ENCODE data around the gene PTH1R.

The PTH1R gene

DNA sequence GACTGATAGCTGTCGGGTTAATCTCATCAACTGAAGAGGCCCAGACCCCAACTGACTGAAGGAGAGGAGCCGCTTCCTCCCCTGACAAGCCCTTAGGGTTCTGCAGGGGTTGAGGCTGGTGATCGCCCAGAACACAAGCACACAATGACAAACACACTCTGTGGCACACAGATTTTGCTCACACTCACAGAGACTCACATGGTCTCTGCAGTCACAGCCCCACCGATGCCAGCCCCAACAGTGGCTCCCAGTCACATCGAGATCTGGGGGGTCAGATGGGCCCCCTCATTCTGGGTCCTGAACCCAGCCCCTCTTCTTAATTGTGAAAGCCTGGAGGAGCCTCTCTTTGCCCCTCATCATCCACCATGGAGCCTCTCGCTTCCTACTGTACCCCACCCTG lies 16.7 kb downstream of the PTH1R start:
- Histone ChIP-seq H3K9me3 (ENCODE audit: control insufficient read depth, low read length) (no peaks in the 10 kb centered on the region), H3K4me1 (ENCODE audit: control insufficient read depth, insufficient read depth, low read length, poor library complexity, severe bottlenecking) (peaks cover 10% of the 10 kb centered on the region), H3K27ac (ENCODE audit: low read depth, low read length, severe bottlenecking) (no peak overlapping the region), H3K4me3 (ENCODE audit: extremely low read depth, insufficient read depth, low read length, poor library complexity, severe bottlenecking) (no peak overlapping the region), H3K36me3 (ENCODE audit: control insufficient read depth, insufficient read depth, low read length) (no peaks in the 10 kb centered on the region)
- WGBS, 2 experiments (ENCODE audit: insufficient coverage in 2 of 2): 94 to 98% methylated on average over 5 to 6 of the region's 6 CpGs

DNA sequence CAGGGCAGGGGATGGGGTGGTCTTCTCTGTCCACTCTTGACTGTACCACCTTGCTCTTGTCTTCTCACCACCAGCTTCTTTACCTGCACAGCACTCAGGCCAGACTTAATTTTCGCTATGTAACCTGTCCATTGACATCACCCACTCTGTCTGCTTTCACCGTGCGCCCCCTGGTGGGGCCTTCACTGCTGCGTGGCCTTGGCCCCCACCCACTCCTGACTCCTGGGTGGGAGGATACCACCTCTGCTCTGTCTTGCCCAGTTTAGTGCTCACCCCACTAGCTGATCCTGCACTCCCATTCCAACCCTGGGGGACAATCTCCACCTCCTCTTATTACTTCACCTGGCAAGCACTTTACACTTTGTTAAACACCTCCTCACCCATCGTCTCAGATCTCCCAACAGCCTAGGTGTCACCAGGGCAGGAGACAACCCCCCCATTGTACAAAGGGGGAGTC lies 17.7 kb downstream of the PTH1R start:
- WGBS, 2 experiments (ENCODE audit: insufficient coverage in 2 of 2): 21 to 34% methylated on average over 4 to 5 of the region's 5 CpGs
- Histone ChIP-seq H3K4me1 (ENCODE audit: control insufficient read depth, insufficient read depth, low read length, poor library complexity, severe bottlenecking) (peaks cover 10% of the 10 kb centered on the region), H3K9me3 (ENCODE audit: control insufficient read depth, low read length) (no peaks in the 10 kb centered on the region), H3K36me3 (ENCODE audit: control insufficient read depth, insufficient read depth, low read length) (no peaks in the 10 kb centered on the region), H3K27ac (ENCODE audit: low read depth, low read length, severe bottlenecking) (no peak overlapping the region), H3K4me3 (ENCODE audit: extremely low read depth, insufficient read depth, low read length, poor library complexity, severe bottlenecking) (no peak overlapping the region)

DNA sequence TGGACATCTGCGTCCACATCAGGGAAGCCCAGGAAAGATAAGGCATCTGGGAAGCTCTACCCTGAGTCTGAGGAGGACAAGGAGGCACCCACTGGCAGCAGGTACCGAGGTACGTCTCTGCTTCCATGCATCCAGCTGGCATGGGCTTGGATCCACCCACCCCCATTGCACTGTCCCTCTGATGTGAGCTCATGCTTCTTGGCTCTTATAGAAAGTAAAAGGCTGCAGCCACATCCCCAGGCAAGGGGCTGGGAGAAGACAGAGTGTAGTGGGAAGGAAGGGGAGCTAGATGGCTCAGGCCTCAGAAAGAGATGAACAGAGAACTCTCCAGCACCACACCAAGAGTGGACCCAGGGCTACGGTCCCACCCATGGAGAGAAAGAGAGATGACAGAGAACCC lies 18.2 kb downstream of the PTH1R start:
- Histone ChIP-seq H3K4me1 (ENCODE audit: control insufficient read depth, insufficient read depth, low read length, poor library complexity, severe bottlenecking) (peaks cover 10% of the 10 kb centered on the region), H3K4me3 (ENCODE audit: extremely low read depth, insufficient read depth, low read length, poor library complexity, severe bottlenecking) (no peak overlapping the region), H3K9me3 (ENCODE audit: control insufficient read depth, low read length) (no peaks in the 10 kb centered on the region), H3K36me3 (ENCODE audit: control insufficient read depth, insufficient read depth, low read length) (no peaks in the 10 kb centered on the region), H3K27ac (ENCODE audit: low read depth, low read length, severe bottlenecking) (no peak overlapping the region)
- 86 to 94% methylated on average over 3 to 4 of the region's 4 CpGs for WGBS, 2 experiments (ENCODE audit: insufficient coverage in 2 of 2)

- Histone ChIP-seq H3K4me3 (ENCODE audit: extremely low read depth, insufficient read depth, low read length, poor library complexity, severe bottlenecking) (no peak overlapping the region), H3K27ac (ENCODE audit: low read depth, low read length, severe bottlenecking) (no peak overlapping the region), H3K9me3 (ENCODE audit: control insufficient read depth, low read length) (no peaks in the 10 kb centered on the region), H3K4me1 (ENCODE audit: control insufficient read depth, insufficient read depth, low read length, poor library complexity, severe bottlenecking) (peaks cover 10% of the 10 kb centered on the region), H3K36me3 (ENCODE audit: control insufficient read depth, insufficient read depth, low read length) (no peaks in the 10 kb centered on the region)
- 79 to 93% methylated on average over 4 to 5 of the region's 5 CpGs for WGBS, 2 experiments (ENCODE audit: insufficient coverage in 2 of 2)
These were observed 18.9 kb downstream of the PTH1R start for GRCh38 chr3:46896386-46896785.

GRCh38 chr3:46897031-46897430 lies 19.5 kb downstream of the PTH1R start:
- Histone ChIP-seq H3K27ac (ENCODE audit: low read depth, low read length, severe bottlenecking) (no peak overlapping the region), H3K36me3 (ENCODE audit: control insufficient read depth, insufficient read depth, low read length) (no peaks in the 10 kb centered on the region), H3K4me1 (ENCODE audit: control insufficient read depth, insufficient read depth, low read length, poor library complexity, severe bottlenecking) (peaks cover 10% of the 10 kb centered on the region), H3K4me3 (ENCODE audit: extremely low read depth, insufficient read depth, low read length, poor library complexity, severe bottlenecking) (no peak overlapping the region), H3K9me3 (ENCODE audit: control insufficient read depth, low read length) (no peaks in the 10 kb centered on the region)
- WGBS, 2 experiments (ENCODE audit: insufficient coverage in 2 of 2): 100% methylated on average over 2 of the region's 2 CpGs

GRCh38 chr3:46897829-46898320 lies 20.4 kb downstream of the PTH1R start:
- Histone ChIP-seq H3K27ac (ENCODE audit: low read depth, low read length, severe bottlenecking) (no peak overlapping the region), H3K4me1 (ENCODE audit: control insufficient read depth, insufficient read depth, low read length, poor library complexity, severe bottlenecking) (peaks cover 7% of the 10 kb centered on the region), H3K4me3 (ENCODE audit: extremely low read depth, insufficient read depth, low read length, poor library complexity, severe bottlenecking) (no peak overlapping the region), H3K36me3 (ENCODE audit: control insufficient read depth, insufficient read depth, low read length) (no peaks in the 10 kb centered on the region), H3K9me3 (ENCODE audit: control insufficient read depth, low read length) (no peaks in the 10 kb centered on the region)
- WGBS, 2 experiments (ENCODE audit: insufficient coverage in 2 of 2): 85 to 93% methylated on average over 11 to 13 of the region's 15 CpGs

GRCh38 chr3:46898321-46899150 lies 21.0 kb downstream of the PTH1R start:
- peaks cover 5% of the 10 kb centered on the region for H3K4me1 ChIP-seq (ENCODE audit: control insufficient read depth, insufficient read depth, low read length, poor library complexity, severe bottlenecking)
- WGBS, 2 experiments (ENCODE audit: insufficient coverage in 2 of 2): 57 to 65% methylated on average over 44 to 57 of the region's 71 CpGs
- H3K36me3 ChIP-seq (ENCODE audit: control insufficient read depth, insufficient read depth, low read length): no peaks in the 10 kb centered on the region
- H3K27ac ChIP-seq (ENCODE audit: low read depth, low read length, severe bottlenecking): no peak overlapping the region
- no peaks in the 10 kb centered on the region for H3K9me3 ChIP-seq (ENCODE audit: control insufficient read depth, low read length)
- H3K4me3 ChIP-seq (ENCODE audit: extremely low read depth, insufficient read depth, low read length, poor library complexity, severe bottlenecking): no peak overlapping the region

GRCh38 chr3:46899151-46900006 lies 21.9 kb downstream of the PTH1R start:
- Histone ChIP-seq H3K9me3 (ENCODE audit: control insufficient read depth, low read length) (no peaks in the 10 kb centered on the region), H3K4me1 (ENCODE audit: control insufficient read depth, insufficient read depth, low read length, poor library complexity, severe bottlenecking) (peaks cover 12% of the 10 kb centered on the region), H3K36me3 (ENCODE audit: control insufficient read depth, insufficient read depth, low read length) (no peaks in the 10 kb centered on the region), H3K27ac (ENCODE audit: low read depth, low read length, severe bottlenecking) (no peak overlapping the region), H3K4me3 (ENCODE audit: extremely low read depth, insufficient read depth, low read length, poor library complexity, severe bottlenecking) (no peak overlapping the region)
- WGBS, 2 experiments (ENCODE audit: insufficient coverage in 2 of 2): 93 to 94% methylated on average over 13 to 21 of the region's 22 CpGs

DNA sequence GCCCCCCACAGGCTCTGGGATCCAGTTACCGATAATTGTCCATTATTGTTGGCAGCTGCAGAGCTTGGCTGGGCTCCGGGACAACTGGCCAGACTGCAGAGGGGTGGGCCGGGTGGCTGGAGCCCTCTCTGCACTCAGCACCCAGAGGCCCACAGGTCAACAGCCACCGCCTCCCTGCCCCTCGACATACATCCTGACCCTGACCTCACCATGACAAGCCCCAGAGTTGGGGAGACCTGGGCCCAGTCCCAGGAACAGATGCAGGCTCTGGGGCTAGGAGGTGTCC lies 22.4 kb downstream of the PTH1R start:
- no peak overlapping the region for H3K4me3 ChIP-seq (ENCODE audit: extremely low read depth, insufficient read depth, low read length, poor library complexity, severe bottlenecking)
- no peak overlapping the region for H3K27ac ChIP-seq (ENCODE audit: low read depth, low read length, severe bottlenecking)
- no peaks in the 10 kb centered on the region for H3K36me3 ChIP-seq (ENCODE audit: control insufficient read depth, insufficient read depth, low read length)
- 98 to 100% methylated on average over 1 to 5 of the region's 5 CpGs for WGBS, 2 experiments (ENCODE audit: insufficient coverage in 2 of 2)
- H3K9me3 ChIP-seq (ENCODE audit: control insufficient read depth, low read length): no peaks in the 10 kb centered on the region
- peaks cover 12% of the 10 kb centered on the region for H3K4me1 ChIP-seq (ENCODE audit: control insufficient read depth, insufficient read depth, low read length, poor library complexity, severe bottlenecking)

DNA sequence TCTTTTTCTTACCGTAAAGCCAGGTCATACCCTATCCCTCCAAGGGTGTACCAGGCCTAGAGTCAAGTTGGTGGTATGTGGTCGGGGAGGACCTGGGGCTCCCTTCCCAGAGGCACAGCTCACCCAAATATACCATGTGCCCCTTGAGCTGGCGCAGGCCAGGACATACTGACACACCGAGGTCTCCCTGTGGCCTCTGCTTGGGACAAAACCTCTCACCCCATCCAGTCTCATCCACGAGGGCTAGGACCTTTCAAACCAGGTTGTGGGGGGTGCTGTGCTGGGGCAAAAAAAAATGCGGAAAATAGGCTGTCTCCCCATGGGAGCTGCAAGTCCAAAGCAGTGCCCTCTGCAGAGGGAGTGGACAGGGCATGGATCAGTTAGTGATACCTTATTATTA lies 22.8 kb downstream of the PTH1R start:
- Histone ChIP-seq H3K9me3 (ENCODE audit: control insufficient read depth, low read length) (no peaks in the 10 kb centered on the region), H3K4me1 (ENCODE audit: control insufficient read depth, insufficient read depth, low read length, poor library complexity, severe bottlenecking) (peaks cover 12% of the 10 kb centered on the region), H3K27ac (ENCODE audit: low read depth, low read length, severe bottlenecking) (no peak overlapping the region), H3K4me3 (ENCODE audit: extremely low read depth, insufficient read depth, low read length, poor library complexity, severe bottlenecking) (no peak overlapping the region), H3K36me3 (ENCODE audit: control insufficient read depth, insufficient read depth, low read length) (no peaks in the 10 kb centered on the region)
- WGBS, 2 experiments (ENCODE audit: insufficient coverage in 2 of 2): 83 to 96% methylated on average over 1 to 4 of the region's 6 CpGs
